ENCODE data around the gene TSPAN5.

Gene TSPAN5

GRCh38 chr4:98624642-98625041, 33.8 kb downstream of the TSPAN5 start:
- H3K9ac ChIP-seq (ENCODE audit: low read depth, low read length, poor library complexity, severe bottlenecking): no peak overlapping the region
- H3K36me3 ChIP-seq (ENCODE audit: insufficient read depth, low read length): no peaks in the 10 kb centered on the region
- peak overlapping the region; percentile 41 for H3K4me3 ChIP-seq (ENCODE audit: low read length, poor library complexity, severe bottlenecking)
- H3K79me2 ChIP-seq (ENCODE audit: insufficient read depth, low read length): peaks cover 46% of the 10 kb centered on the region
- no peaks in the 10 kb centered on the region for H4K20me1 ChIP-seq (ENCODE audit: insufficient read depth, low read length, poor library complexity, severe bottlenecking)
- TF ChIP-seq EZH2phosphoT487 (IDR thresholded peaks at IDR 0.05; ENCODE audit: borderline replicate concordance): no peak
- TF ChIP-seq, protein P1, sequence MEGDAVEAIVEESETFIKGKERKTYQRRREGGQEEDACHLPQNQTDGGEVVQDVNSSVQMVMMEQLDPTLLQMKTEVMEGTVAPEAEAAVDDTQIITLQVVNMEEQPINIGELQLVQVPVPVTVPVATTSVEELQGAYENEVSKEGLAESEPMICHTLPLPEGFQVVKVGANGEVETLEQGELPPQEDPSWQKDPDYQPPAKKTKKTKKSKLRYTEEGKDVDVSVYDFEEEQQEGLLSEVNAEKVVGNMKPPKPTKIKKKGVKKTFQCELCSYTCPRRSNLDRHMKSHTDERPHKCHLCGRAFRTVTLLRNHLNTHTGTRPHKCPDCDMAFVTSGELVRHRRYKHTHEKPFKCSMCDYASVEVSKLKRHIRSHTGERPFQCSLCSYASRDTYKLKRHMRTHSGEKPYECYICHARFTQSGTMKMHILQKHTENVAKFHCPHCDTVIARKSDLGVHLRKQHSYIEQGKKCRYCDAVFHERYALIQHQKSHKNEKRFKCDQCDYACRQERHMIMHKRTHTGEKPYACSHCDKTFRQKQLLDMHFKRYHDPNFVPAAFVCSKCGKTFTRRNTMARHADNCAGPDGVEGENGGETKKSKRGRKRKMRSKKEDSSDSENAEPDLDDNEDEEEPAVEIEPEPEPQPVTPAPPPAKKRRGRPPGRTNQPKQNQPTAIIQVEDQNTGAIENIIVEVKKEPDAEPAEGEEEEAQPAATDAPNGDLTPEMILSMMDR (conservative IDR thresholded peaks at IDR 0.05; ENCODE audit: low read length): no peak
- H3F3A ChIP-seq (ENCODE audit: low read depth): no peaks in the 10 kb centered on the region
- H3K9me3 ChIP-seq (ENCODE audit: insufficient read depth, low read depth, low read length): no peaks in the 10 kb centered on the region
- peaks cover 47% of the 10 kb centered on the region for H3K4me1 ChIP-seq (ENCODE audit: insufficient read depth, low read length, poor library complexity, severe bottlenecking)
- no peak overlapping the region for H2AFZ ChIP-seq (ENCODE audit: low read length)
- peak overlapping the region; percentile 62 for H3K4me2 ChIP-seq (ENCODE audit: low read depth, low read length, poor library complexity, severe bottlenecking)
- no peaks in the 10 kb centered on the region for H3K27me3 ChIP-seq (ENCODE audit: insufficient read depth, low read length, poor library complexity, severe bottlenecking)
- no peaks in the 10 kb centered on the region for H3K9me2 ChIP-seq (replicated peaks; ENCODE audit: low read depth, low read length)

DNA sequence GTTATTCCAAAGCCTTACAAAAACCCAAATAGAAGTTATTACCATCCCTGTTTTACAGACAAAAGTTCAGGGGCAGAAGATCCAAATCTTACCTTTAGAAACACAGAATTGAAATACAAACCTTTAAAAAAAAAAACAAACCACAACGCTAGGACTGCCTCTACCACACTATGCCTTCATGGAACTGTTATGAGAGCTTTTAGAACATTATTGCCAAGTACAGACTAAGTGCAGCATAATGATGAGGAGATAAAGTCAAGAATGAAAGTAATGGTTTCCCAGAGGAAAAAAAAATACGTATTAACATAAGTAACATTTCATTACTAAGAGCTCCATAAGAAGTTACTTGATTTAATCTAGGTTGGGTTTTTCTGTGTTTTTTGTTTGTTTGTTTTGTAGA, 34.3 kb downstream of the TSPAN5 start:
- Histone ChIP-seq H3K9me2 (replicated peaks; ENCODE audit: low read depth, low read length) (no peaks in the 10 kb centered on the region), H3K27me3 (ENCODE audit: insufficient read depth, low read length, poor library complexity, severe bottlenecking) (no peaks in the 10 kb centered on the region), H4K20me1 (ENCODE audit: insufficient read depth, low read length, poor library complexity, severe bottlenecking) (no peaks in the 10 kb centered on the region), H2AFZ (ENCODE audit: low read length) (no peak overlapping the region), H3K4me1 (ENCODE audit: insufficient read depth, low read length, poor library complexity, severe bottlenecking) (peaks cover 52% of the 10 kb centered on the region), H3F3A (ENCODE audit: low read depth) (no peaks in the 10 kb centered on the region), H3K9me3 (ENCODE audit: insufficient read depth, low read depth, low read length) (no peaks in the 10 kb centered on the region), H3K4me3 (ENCODE audit: low read length, poor library complexity, severe bottlenecking) (no peak overlapping the region), H3K9ac (ENCODE audit: low read depth, low read length, poor library complexity, severe bottlenecking) (no peak overlapping the region), H3K4me2 (ENCODE audit: low read depth, low read length, poor library complexity, severe bottlenecking) (no peak overlapping the region), H3K79me2 (ENCODE audit: insufficient read depth, low read length) (peaks cover 41% of the 10 kb centered on the region), H3K36me3 (ENCODE audit: insufficient read depth, low read length) (no peaks in the 10 kb centered on the region)
- no peak for TF ChIP-seq EZH2phosphoT487 (IDR thresholded peaks at IDR 0.05; ENCODE audit: borderline replicate concordance)
- TF ChIP-seq, protein P1 (conservative IDR thresholded peaks at IDR 0.05; ENCODE audit: low read length): no peak

DNA sequence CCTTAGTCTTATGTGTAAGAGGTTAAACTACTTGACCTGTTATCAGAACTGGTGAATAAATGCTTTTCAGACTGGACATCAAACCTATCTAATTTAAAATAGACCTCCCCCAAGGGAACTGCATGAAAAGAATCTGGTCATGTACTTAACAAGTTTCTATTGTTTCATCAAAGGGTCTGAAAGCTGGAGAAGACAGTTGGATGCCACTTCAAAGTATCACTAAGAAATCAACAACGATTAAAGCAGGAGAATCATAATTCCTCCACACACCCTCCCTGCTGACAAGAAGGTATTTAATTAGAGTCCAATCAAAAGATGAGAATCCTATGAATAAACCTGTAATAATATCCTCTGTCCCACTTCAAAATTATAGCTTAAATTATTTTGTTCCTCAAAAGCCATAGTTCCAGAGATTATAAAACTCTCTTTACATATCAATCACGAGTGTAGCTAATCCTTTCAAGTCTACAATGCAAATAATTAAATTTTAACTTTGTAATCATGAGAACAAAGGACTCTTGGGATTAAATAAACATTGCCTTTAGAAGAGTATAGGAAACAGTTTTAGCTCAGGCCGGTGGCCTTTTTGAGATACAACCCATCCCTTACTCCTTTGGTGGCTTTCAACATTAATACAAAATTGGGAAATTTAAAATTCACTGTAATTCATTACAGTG, 35.1 kb downstream of the TSPAN5 start:
- H3K4me2 ChIP-seq (ENCODE audit: low read depth, low read length, poor library complexity, severe bottlenecking): no peak overlapping the region

More for the DNA sequence above, 35.1 kb downstream of the TSPAN5 start:
- Histone ChIP-seq H3K4me3 (ENCODE audit: low read length, poor library complexity, severe bottlenecking) (no peak overlapping the region), H3K4me1 (ENCODE audit: insufficient read depth, low read length, poor library complexity, severe bottlenecking) (peaks cover 57% of the 10 kb centered on the region), H3K9me3 (ENCODE audit: insufficient read depth, low read depth, low read length) (no peaks in the 10 kb centered on the region), H3K79me2 (ENCODE audit: insufficient read depth, low read length) (peaks cover 39% of the 10 kb centered on the region), H3K36me3 (ENCODE audit: insufficient read depth, low read length) (no peaks in the 10 kb centered on the region), H2AFZ (ENCODE audit: low read length) (no peak overlapping the region), H3K9me2 (replicated peaks; ENCODE audit: low read depth, low read length) (no peaks in the 10 kb centered on the region), H4K20me1 (ENCODE audit: insufficient read depth, low read length, poor library complexity, severe bottlenecking) (no peaks in the 10 kb centered on the region), H3F3A (ENCODE audit: low read depth) (no peaks in the 10 kb centered on the region), H3K9ac (ENCODE audit: low read depth, low read length, poor library complexity, severe bottlenecking) (no peak overlapping the region), H3K27me3 (ENCODE audit: insufficient read depth, low read length, poor library complexity, severe bottlenecking) (no peaks in the 10 kb centered on the region)
- no peak for TF ChIP-seq EZH2phosphoT487 (IDR thresholded peaks at IDR 0.05; ENCODE audit: borderline replicate concordance)
- TF ChIP-seq, protein P1 (conservative IDR thresholded peaks at IDR 0.05; ENCODE audit: low read length): no peak
